Type B pancreatic cell (in vitro differentiated cells): ENCODE measurements around the gene CHD5. TPM values are rescaled to one million over a fixed set of nuclear protein-coding genes. Genes with fewer than 3 reads are reported as not detected.

Source experiments
- DNase-seq: peaks from one replicate; pipeline ENCODE4 v3.0.0; 2021; ENCODE audit warnings: mixed read lengths; ENCODE audit not compliant: unreplicated experiment; ENCODE audit errors: extremely low spot score
- H3K27ac Mint-ChIP-seq: 2 replicates; pipeline ENCODE4 v1.8.0; 2021; ENCODE audit warnings: mild to moderate bottlenecking, mixed read lengths
- H3K27me3 Mint-ChIP-seq: 2 replicates; pipeline ENCODE4 v1.8.0; 2021; ENCODE audit warnings: mixed read lengths
- H3K36me3 Mint-ChIP-seq: 2 replicates; pipeline ENCODE4 v1.8.0; 2021; ENCODE audit warnings: mixed read lengths
- H3K4me1 Mint-ChIP-seq: one replicate; pipeline ENCODE4 v1.8.0; 2021; ENCODE audit warnings: mixed read lengths; ENCODE audit not compliant: unreplicated experiment
- H3K4me3 Mint-ChIP-seq: 2 replicates; pipeline ENCODE4 v1.8.0; 2021; ENCODE audit warnings: mild to moderate bottlenecking, mixed read lengths
- H3K9me3 Mint-ChIP-seq: 2 replicates; pipeline ENCODE4 v1.8.0; 2021; ENCODE audit warnings: mixed read lengths
- CTCF ChIP-seq: fragments of 200-600 bp; sonication (generic); conservative IDR thresholded peaks from 2 replicates; pipeline ENCODE4 v1.5.0; 2021; ENCODE audit warnings: antibody characterized with exemption, mild to moderate bottlenecking
- total RNA-seq: library from RNA; stranded (reverse); gene quantifications from 2 replicates; pipeline ENCODE4 v1.2.1, GENCODE V29; 2021; ENCODE audit warnings: low replicate concordance

CHD5 gene
- total RNA-seq, 1 donor from 2014 or later = 0.70 TPM

DNA sequence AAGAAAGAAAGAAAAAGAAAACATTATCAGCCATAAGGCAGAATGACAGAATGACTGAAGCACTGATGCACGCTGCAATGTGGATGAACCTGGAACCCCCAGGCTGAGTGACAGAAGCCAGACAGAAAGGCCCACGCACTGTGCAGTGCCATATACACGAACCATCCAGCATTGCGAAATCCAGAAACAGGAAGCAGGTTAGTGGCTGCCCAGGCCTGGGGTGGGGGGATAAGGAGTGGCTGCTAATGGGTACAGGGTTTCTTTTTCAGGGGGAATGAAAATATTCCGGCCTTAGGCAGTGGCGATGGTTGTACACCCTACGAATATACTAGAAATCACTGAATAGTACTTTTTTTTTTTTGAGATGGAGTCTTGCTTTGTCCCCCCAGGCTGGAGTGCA lies 57.0 kb downstream of the CHD5 start:
- peaks cover 7% of the 10 kb centered on the region for H3K27me3 Mint-ChIP-seq
- no peaks in the 10 kb centered on the region for H3K36me3 Mint-ChIP-seq
- no peak for DNase-seq
- no peaks in the 10 kb centered on the region for H3K4me1 Mint-ChIP-seq
- H3K4me3 Mint-ChIP-seq = no peak overlapping the region
- no peak overlapping the region for H3K27ac Mint-ChIP-seq
- no peak for TF ChIP-seq CTCF
- H3K9me3 Mint-ChIP-seq = no peaks in the 10 kb centered on the region

DNA sequence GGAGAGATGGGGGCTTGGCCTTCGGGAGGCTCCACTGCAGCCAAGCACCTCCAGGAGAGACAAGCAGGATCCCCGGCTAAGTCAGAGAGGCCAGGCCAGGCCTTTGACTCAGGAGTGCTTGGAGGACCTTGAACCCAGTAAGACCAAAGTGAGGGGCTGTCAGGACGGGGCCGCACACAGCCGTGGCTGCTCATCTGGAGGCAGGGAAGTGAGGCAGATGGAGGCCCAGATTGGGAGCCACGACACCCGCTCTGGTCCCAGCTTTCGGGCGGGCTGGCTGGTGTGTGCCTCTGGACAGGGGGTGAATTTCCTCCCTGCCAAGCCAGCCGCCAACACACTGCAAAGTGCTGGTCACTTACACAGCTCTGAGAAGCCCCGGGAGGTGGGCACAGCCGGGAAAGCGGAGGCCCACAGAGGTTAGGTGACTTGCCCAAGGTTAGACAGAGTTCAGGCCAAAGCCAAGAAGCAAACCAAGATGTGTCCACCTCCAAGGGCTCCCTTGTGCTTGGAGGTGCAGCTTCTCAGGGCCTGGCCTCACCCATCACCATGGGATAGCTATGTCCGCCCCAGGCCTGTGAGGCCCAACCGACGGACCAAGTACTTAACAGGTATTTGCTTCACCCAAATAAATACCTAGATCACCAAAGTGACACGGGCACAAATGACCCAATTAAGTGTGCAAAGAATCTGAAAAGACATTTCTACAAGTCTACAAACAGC lies 58.3 kb downstream of the CHD5 start:
- H3K27ac Mint-ChIP-seq = no peak overlapping the region
- peaks cover 3% of the 10 kb centered on the region for H3K9me3 Mint-ChIP-seq
- no peak for TF ChIP-seq CTCF
- no peak for DNase-seq
- H3K27me3 Mint-ChIP-seq = peaks cover 9% of the 10 kb centered on the region
- no peaks in the 10 kb centered on the region for H3K36me3 Mint-ChIP-seq
- H3K4me3 Mint-ChIP-seq = no peak overlapping the region
- H3K4me1 Mint-ChIP-seq = no peaks in the 10 kb centered on the region

DNA sequence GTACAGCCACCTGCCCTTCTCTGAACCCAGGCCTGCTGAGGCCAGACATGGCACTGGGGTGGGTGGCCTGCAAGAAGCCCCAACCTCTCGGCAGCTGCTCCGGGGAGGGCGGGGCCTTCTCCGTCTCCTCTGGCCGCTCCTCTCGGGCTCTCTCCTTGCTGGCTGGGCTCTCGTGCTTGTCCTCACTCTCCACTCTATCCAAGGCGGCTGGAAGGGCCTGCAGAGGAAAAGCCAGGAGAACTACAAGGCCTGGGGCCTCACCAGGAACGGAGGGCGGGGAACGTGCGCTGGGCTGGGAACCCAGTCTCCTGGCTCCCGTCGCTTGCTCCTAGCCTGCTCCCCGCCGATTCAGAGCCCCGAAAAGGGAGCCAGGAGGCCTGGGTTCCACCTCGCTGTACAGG lies 59.1 kb downstream of the CHD5 start:
- Mint-ChIP-seq H3K36me3 (no peaks in the 10 kb centered on the region), H3K27ac (no peak overlapping the region), H3K27me3 (peaks cover 13% of the 10 kb centered on the region), H3K4me1 (no peaks in the 10 kb centered on the region), H3K9me3 (peaks cover 7% of the 10 kb centered on the region), H3K4me3 (no peak overlapping the region)
- DNase-seq = no peak
- TF ChIP-seq CTCF = no peak

DNA sequence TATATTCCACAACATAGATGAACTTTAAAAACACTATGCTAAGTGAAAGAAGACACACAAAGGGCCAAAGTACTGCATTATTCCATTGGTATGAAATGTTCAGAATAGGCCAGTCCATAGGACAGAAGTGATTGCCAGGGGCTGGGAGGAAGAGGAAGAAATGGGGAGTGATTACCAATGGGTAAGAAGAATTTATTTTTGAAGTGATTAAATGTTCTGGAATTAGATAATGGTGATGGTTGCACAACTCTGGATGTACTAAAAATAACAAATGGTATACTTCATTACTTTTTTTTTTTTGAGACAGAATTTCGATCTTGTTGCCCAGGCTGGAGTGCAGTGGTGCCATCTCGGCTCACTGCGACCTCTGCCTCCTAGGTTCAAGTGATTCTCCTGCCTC lies 61.7 kb downstream of the CHD5 start:
- no peak for DNase-seq
- H3K27ac Mint-ChIP-seq = no peak overlapping the region
- H3K4me1 Mint-ChIP-seq = no peaks in the 10 kb centered on the region
- no peaks in the 10 kb centered on the region for H3K36me3 Mint-ChIP-seq
- H3K9me3 Mint-ChIP-seq = peaks cover 7% of the 10 kb centered on the region
- no peak for TF ChIP-seq CTCF
- peaks cover 13% of the 10 kb centered on the region for H3K27me3 Mint-ChIP-seq
- no peak overlapping the region for H3K4me3 Mint-ChIP-seq

DNA sequence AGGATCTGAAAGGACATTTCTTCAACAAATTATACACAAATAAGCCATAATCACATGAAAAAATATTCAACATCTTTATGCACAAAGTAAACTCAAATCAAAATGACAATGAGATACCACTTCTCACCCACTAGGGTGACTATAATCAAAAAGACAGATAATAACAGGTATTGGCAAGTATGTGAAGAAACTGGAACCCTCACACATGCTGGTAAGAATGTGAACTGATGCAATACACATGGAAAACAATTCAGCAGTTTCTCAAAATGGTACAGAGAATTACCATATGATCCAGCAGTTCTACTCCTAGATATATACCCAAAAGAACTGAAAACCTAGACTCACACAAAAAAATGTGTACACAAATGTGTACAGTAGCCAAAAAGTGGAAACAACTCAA lies 62.5 kb downstream of the CHD5 start:
- no peaks in the 10 kb centered on the region for H3K36me3 Mint-ChIP-seq
- no peak overlapping the region for H3K4me3 Mint-ChIP-seq
- no peaks in the 10 kb centered on the region for H3K4me1 Mint-ChIP-seq
- TF ChIP-seq CTCF = no peak
- DNase-seq = no peak
- peaks cover 13% of the 10 kb centered on the region for H3K27me3 Mint-ChIP-seq
- peaks cover 7% of the 10 kb centered on the region for H3K9me3 Mint-ChIP-seq
- H3K27ac Mint-ChIP-seq = no peak overlapping the region
